HepG2 (cell line): ENCODE results near the gene GHRL. TPM values are rescaled to one million over a fixed set of nuclear protein-coding genes. Genes with fewer than 3 reads are reported as not detected.

ENCODE experiments used
- ELF1 ChIP-seq: sonication (generic); formaldehyde crosslinking; IDR thresholded peaks from 2 replicates; pipeline ENCODE4 v1.4.0; 2020; ENCODE audit warnings: missing genetic modification reagents
- EZH2 ChIP-seq: conservative IDR thresholded peaks from 2 replicates; pipeline ENCODE4 v1.6.1; 2012; ENCODE audit warnings: mild to moderate bottlenecking, low read depth, low read length, moderate library complexity
- HES4 ChIP-seq: sonication (generic); formaldehyde crosslinking; IDR thresholded peaks from 2 replicates; pipeline ENCODE4 v1.9.0; 2021; ENCODE audit warnings: mild to moderate bottlenecking, missing genetic modification reagents, borderline replicate concordance
- HNRNPH1 ChIP-seq: fragments of 200-400 bp; formaldehyde crosslinking; optimal IDR thresholded peaks from 2 replicates; pipeline ENCODE3; 2017; ENCODE audit warnings: mild to moderate bottlenecking, low read depth, low read length
- NR2F6 ChIP-seq, 2 experiments: IDR thresholded peaks; 2 replicates each; pipeline ENCODE4 v1.6.1; 2016; ENCODE audit warnings: antibody characterized with exemption in 1 of 2, mild to moderate bottlenecking in 1 of 2
- POGZ ChIP-seq: sonication (generic); formaldehyde crosslinking; IDR thresholded peaks from 2 replicates; pipeline ENCODE4 v1.4.0; 2020; ENCODE audit warnings: mild to moderate bottlenecking, missing genetic modification reagents
- PRMT3 ChIP-seq: sonication (generic); formaldehyde crosslinking; IDR thresholded peaks from 2 replicates; pipeline ENCODE4 v1.8.1; 2022; ENCODE audit warnings: low read depth, mild to moderate bottlenecking, moderate library complexity, missing genetic modification reagents, borderline replicate concordance
- RXRA ChIP-seq: sonication (generic); formaldehyde crosslinking; IDR thresholded peaks from 2 replicates; pipeline ENCODE4 v1.5.1; 2020; ENCODE audit warnings: missing genetic modification reagents
- SIX1 ChIP-seq: sonication (generic); formaldehyde crosslinking; IDR thresholded peaks from 2 replicates; pipeline ENCODE4 v1.4.0; 2020; ENCODE audit warnings: missing genetic modification reagents, borderline replicate concordance
- SP4 ChIP-seq: sonication (generic); formaldehyde crosslinking; IDR thresholded peaks from 2 replicates; pipeline ENCODE4 v1.8.1; 2023; ENCODE audit warnings: mild to moderate bottlenecking, missing genetic modification reagents
- TBL1XR1 ChIP-seq: fragments of 150-350 bp; IDR thresholded peaks from 2 replicates; pipeline ENCODE4 v1.6.1; 2014; ENCODE audit warnings: borderline replicate concordance, low read length; ENCODE audit not compliant: partially characterized antibody
- WIZ ChIP-seq: sonication (generic); formaldehyde crosslinking; IDR thresholded peaks from 2 replicates; pipeline ENCODE4 v1.5.1; 2020; ENCODE audit warnings: mild to moderate bottlenecking, missing genetic modification reagents
- ZNF205 ChIP-seq: IDR thresholded peaks from 2 replicates; pipeline ENCODE4 v1.6.1; 2018; ENCODE audit warnings: missing biosample characterization, missing genetic modification reagents
- ZNF207 ChIP-seq: fragments of 450-650 bp; IDR thresholded peaks from 2 replicates; pipeline ENCODE4 v1.6.1; 2016; ENCODE audit warnings: antibody characterized with exemption, borderline replicate concordance
- ZNF367 ChIP-seq: sonication (generic); formaldehyde crosslinking; IDR thresholded peaks from 2 replicates; pipeline ENCODE4 v1.4.0; 2020; ENCODE audit warnings: missing genetic modification reagents, borderline replicate concordance
- ZNF724P ChIP-seq: sonication (generic); formaldehyde crosslinking; IDR thresholded peaks from 2 replicates; pipeline ENCODE4 v1.8.0; 2022; ENCODE audit warnings: missing genetic modification reagents, borderline replicate concordance
- ZNF839 ChIP-seq: sonication (generic); formaldehyde crosslinking; IDR thresholded peaks from 2 replicates; pipeline ENCODE4 v1.4.0; 2020; ENCODE audit warnings: missing genetic modification reagents, mild to moderate bottlenecking, borderline replicate concordance
- ZSCAN25 ChIP-seq: sonication (generic); formaldehyde crosslinking; IDR thresholded peaks from 2 replicates; pipeline ENCODE4 v1.8.0; 2022; ENCODE audit warnings: mild to moderate bottlenecking, missing genetic modification reagents
- polyA plus RNA-seq, 8 experiments: library from polyadenylated mRNA; depleted of rRNA in 3 of 8; stranded (reverse) in 7 of 8; unstranded in 1 of 8; fragments of >200 nt; fragmentation: Illumina TruSeq in 4 of 8; extraction: Trizol in 4 of 8; gene quantifications; 2 replicates each; pipeline versions ENCODE4 v1.2.1 to v1.2.3, GENCODE V29; 2011 to 2016; ENCODE audit warnings: low read depth in 4 of 8, missing spikeins in 1 of 8, mixed read lengths in 1 of 8; ENCODE audit not compliant: insufficient read depth in 1 of 8
- total RNA-seq, 5 experiments: library from RNA; depleted of rRNA; stranded (reverse); fragments of >200 nt; fragmentation: Illumina TruSeq; extraction: Trizol; gene quantifications; 2 replicates each; pipeline ENCODE4 v1.2.3, GENCODE V29; 2016; ENCODE audit warnings: low read depth in 1 of 5
- TF ChIP-seq, protein P1 (sequence below): IDR thresholded peaks from 2 replicates; pipeline ENCODE4 v1.6.1; 2016; ENCODE audit warnings: control low read depth
- TF ChIP-seq, protein P2 (sequence below): IDR thresholded peaks from 2 replicates; pipeline ENCODE4 v1.6.1; 2018; ENCODE audit warnings: missing genetic modification reagents, mild to moderate bottlenecking, missing compliant biosample characterization
- TF ChIP-seq, protein P3 (sequence below): sonication (generic); formaldehyde crosslinking; IDR thresholded peaks from 2 replicates; pipeline ENCODE4 v1.8.1; 2023; ENCODE audit warnings: mild to moderate bottlenecking, missing genetic modification reagents, borderline replicate concordance
- TF ChIP-seq, protein P4 (sequence below): sonication (generic); formaldehyde crosslinking; IDR thresholded peaks from 2 replicates; pipeline ENCODE4 v1.4.0; 2020; ENCODE audit warnings: mild to moderate bottlenecking, missing genetic modification reagents
- TF ChIP-seq, protein P5 (sequence below): sonication (generic); formaldehyde crosslinking; IDR thresholded peaks from 2 replicates; pipeline ENCODE4 v1.4.0; 2020; ENCODE audit warnings: missing genetic modification reagents

Gene GHRL
- total and polyA plus RNA-seq, 2 of the 13 experiments (the other 11 are each of a cell fraction or from before 2014, with no cell fraction given), result 0.09 TPM; not detected in 1

DNA sequence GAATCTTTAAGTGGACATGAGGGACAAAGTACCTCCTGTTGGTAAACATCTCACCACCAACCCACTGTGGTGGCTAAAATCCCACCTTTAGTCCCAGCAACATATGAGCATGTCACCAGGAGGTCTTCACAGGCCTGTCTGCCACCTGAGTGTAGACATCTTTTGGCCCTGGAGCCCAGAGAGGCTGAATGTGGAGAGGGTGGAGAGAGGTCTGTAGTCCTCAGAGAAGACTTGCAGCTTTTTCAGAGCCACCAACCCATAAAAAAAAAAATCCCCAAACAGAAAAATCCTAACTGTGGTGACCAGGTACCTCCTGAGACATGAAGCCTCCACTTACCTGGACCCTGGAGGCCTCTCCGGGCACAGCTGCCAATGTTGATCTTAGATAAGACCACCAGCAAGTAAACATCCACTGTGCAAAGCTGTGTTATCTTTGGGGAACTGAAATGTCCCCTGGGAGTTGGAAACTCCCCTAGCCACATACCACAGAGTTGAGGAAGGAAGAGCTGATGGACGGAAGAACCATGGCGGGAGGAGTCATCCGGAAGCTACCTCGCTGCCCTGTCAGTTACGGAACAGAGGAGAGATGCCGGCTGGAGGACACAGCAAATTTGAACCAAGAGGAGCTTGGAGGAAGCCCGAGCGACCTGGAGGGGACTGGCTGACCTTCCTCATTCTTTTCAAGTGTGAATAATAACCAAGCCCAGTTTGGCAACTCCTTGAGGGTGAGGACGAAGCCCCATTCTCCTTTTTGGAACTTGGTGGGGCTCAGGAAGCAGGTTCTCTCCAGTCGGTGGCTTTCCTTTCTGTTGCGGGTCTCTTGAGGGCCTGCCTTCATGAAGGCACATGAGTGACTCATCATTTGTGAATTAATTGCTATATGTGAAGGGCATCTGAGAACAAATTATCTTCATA lies at the start of gene GHRL (continued):
- TF ChIP-seq, protein P1, sequence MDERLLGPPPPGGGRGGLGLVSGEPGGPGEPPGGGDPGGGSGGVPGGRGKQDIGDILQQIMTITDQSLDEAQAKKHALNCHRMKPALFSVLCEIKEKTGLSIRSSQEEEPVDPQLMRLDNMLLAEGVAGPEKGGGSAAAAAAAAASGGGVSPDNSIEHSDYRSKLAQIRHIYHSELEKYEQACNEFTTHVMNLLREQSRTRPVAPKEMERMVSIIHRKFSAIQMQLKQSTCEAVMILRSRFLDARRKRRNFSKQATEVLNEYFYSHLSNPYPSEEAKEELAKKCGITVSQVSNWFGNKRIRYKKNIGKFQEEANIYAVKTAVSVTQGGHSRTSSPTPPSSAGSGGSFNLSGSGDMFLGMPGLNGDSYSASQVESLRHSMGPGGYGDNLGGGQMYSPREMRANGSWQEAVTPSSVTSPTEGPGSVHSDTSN (CRISPR knock-in tag), result 0 out of 2 replicates have a peak, but pooled peaks have one; percentile 24
- TF ChIP-seq ZNF724P (CRISPR knock-in tag) (no peak), ZNF367 (CRISPR knock-in tag) (no peak), ZNF207 (no peak), SIX1 (CRISPR knock-in tag) (no peak), RXRA (CRISPR knock-in tag) (peak; percentile 47; the same call in 1 of the 2 replicates), ZNF839 (CRISPR knock-in tag) (no peak), TBL1XR1 (no peak), NR2F6 (IDR thresholded peaks at IDR 0.05) (no peak), NR2F6 (CRISPR knock-in tag; IDR thresholded peaks at IDR 0.05) (peak; percentile 40; the same call in 1 of the 2 replicates), POGZ (CRISPR knock-in tag) (0 out of 2 replicates have a peak, but pooled peaks have one; percentile 39), PRMT3 (CRISPR knock-in tag) (no peak), HES4 (CRISPR knock-in tag) (no peak), ZNF205 (CRISPR knock-in tag) (peak; percentile 72; the same call in 1 of the 2 replicates), HNRNPH1 (no peak), ZSCAN25 (0 out of 2 replicates have a peak, but pooled peaks have one; percentile 48), WIZ (CRISPR knock-in tag) (no peak), EZH2 (no peak), SP4 (peak; percentile 54; the same call in 1 of the 2 replicates), ELF1 (CRISPR knock-in tag) (peak; percentile 59)
- TF ChIP-seq, protein P2, sequence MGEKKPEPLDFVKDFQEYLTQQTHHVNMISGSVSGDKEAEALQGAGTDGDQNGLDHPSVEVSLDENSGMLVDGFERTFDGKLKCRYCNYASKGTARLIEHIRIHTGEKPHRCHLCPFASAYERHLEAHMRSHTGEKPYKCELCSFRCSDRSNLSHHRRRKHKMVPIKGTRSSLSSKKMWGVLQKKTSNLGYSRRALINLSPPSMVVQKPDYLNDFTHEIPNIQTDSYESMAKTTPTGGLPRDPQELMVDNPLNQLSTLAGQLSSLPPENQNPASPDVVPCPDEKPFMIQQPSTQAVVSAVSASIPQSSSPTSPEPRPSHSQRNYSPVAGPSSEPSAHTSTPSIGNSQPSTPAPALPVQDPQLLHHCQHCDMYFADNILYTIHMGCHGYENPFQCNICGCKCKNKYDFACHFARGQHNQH (CRISPR knock-in tag), result no peak
- TF ChIP-seq, protein P3, sequence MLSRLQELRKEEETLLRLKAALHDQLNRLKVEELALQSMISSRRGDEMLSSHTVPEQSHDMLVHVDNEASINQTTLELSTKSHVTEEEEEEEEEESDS (CRISPR knock-in tag), result no peak
- TF ChIP-seq, protein P4, sequence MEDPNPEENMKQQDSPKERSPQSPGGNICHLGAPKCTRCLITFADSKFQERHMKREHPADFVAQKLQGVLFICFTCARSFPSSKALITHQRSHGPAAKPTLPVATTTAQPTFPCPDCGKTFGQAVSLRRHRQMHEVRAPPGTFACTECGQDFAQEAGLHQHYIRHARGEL (CRISPR knock-in tag), result no peak
- TF ChIP-seq, protein P5, sequence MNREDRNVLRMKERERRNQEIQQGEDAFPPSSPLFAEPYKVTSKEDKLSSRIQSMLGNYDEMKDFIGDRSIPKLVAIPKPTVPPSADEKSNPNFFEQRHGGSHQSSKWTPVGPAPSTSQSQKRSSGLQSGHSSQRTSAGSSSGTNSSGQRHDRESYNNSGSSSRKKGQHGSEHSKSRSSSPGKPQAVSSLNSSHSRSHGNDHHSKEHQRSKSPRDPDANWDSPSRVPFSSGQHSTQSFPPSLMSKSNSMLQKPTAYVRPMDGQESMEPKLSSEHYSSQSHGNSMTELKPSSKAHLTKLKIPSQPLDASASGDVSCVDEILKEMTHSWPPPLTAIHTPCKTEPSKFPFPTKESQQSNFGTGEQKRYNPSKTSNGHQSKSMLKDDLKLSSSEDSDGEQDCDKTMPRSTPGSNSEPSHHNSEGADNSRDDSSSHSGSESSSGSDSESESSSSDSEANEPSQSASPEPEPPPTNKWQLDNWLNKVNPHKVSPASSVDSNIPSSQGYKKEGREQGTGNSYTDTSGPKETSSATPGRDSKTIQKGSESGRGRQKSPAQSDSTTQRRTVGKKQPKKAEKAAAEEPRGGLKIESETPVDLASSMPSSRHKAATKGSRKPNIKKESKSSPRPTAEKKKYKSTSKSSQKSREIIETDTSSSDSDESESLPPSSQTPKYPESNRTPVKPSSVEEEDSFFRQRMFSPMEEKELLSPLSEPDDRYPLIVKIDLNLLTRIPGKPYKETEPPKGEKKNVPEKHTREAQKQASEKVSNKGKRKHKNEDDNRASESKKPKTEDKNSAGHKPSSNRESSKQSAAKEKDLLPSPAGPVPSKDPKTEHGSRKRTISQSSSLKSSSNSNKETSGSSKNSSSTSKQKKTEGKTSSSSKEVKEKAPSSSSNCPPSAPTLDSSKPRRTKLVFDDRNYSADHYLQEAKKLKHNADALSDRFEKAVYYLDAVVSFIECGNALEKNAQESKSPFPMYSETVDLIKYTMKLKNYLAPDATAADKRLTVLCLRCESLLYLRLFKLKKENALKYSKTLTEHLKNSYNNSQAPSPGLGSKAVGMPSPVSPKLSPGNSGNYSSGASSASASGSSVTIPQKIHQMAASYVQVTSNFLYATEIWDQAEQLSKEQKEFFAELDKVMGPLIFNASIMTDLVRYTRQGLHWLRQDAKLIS (CRISPR knock-in tag), result no peak
